Stimulated activated CD4-positive, alpha-beta T cell treated with anti-CD3 and anti-CD28 coated beads, Interleukin-15, amount 100 ng/mL, for 48 hours (primary cell): ENCODE measurements around the gene MPDU1.
"Not testable (repeated sequence)": the region's sequence is repeated elsewhere in the genome, so short reads cannot be mapped to it uniquely, and the experiment has no call there.

Experiments
- DNase-seq, 2 donors: peaks; one replicate each; pipeline ENCODE4 v3.0.0-alpha.2; 2020; ENCODE audit warnings: low read depth in 2 of 2

Gene MPDU1

GRCh38 chr17:7580604-7581575, 2.8 kb upstream of the MPDU1 start:
- DNase-seq, result no peak

- DNase-seq, result no peak
Measured at GRCh38 chr17:7582396-7583252, 1.0 kb upstream of the MPDU1 start.

GRCh38 chr17:7586673-7587419, 3.2 kb downstream of the MPDU1 start:
- DNase-seq, result no peak

GRCh38 chr17:7587420-7588151, 3.9 kb downstream of the MPDU1 start:
- DNase-seq, result no peak

GRCh38 chr17:7588553-7589203, 5.0 kb downstream of the MPDU1 start:
- no peak for DNase-seq

- DNase-seq, result peak; percentile 49 to 52
Measured at GRCh38 chr17:7589204-7589868, 5.7 kb downstream of the MPDU1 start.

- DNase-seq, result no peak
Measured at GRCh38 chr17:7589891-7590691, 6.4 kb downstream of the MPDU1 start, which contains the start of gene SOX15. SOX15 (minus strand) TSS chr17:7590094; CDS start chr17:7589676, 418 bp downstream.

GRCh38 chr17:7590743-7591142, 7.1 kb downstream of the MPDU1 start:
- DNase-seq, result no peak

GRCh38 chr17:7591596-7591995, 7.9 kb downstream of the MPDU1 start:
- DNase-seq, result no peak

GRCh38 chr17:7592422-7593021, 8.9 kb downstream of the MPDU1 start:
- DNase-seq, result no peak

GRCh38 chr17:7593296-7593695, 9.6 kb downstream of the MPDU1 start:
- no peak for DNase-seq

GRCh38 chr17:7597561-7597960, 13.9 kb downstream of the MPDU1 start:
- not testable (repeated sequence) for DNase-seq

GRCh38 chr17:7606280-7606679, 22.6 kb downstream of the MPDU1 start:
- DNase-seq, result no peak

GRCh38 chr17:7610641-7611040, 27.0 kb downstream of the MPDU1 start:
- no peak for DNase-seq

- no peak for DNase-seq
Measured at GRCh38 chr17:7611635-7612293, 28.1 kb downstream of the MPDU1 start.

- no peak for DNase-seq
Measured at GRCh38 chr17:7612294-7612640, 28.6 kb downstream of the MPDU1 start.

- DNase-seq, result no peak
Measured at GRCh38 chr17:7613769-7614424, 30.2 kb downstream of the MPDU1 start.
